Left colon (tissue), 2 donors: Measurements from ENCODE around the gene CNTN6. TPM values are rescaled to one million over a fixed set of nuclear protein-coding genes. Genes with fewer than 3 reads are reported as not detected.

Experiments
- ATAC-seq: fragments of 200-7000 bp; cut with Tn5 transposase; one replicate; pipeline ENCODE4 v1.9.1; 2020; ENCODE audit warnings: mild to moderate bottlenecking, moderate library complexity
- DNase-seq, 2 donors: peaks; one replicate each; pipeline ENCODE4 v3.0.0-alpha.2; 2020
- intact Hi-C, 2 donors: fragments of 100-400 bp; cut with DNase I in 1 of 2; cut with micrococcal nuclease in 1 of 2; formaldehyde crosslinking; loops; one replicate each; pipeline versions ENCODE4 v1.11.2 to v1.14.0; 2022; cut with DNase I, micrococcal nuclease
- total RNA-seq, 2 donors: library from RNA; stranded (reverse); fragmentation: NEBNext Ultra II Directional; extraction: Animal tissue kit (Norgen Biotek cat#: 25700); gene quantifications; one replicate each; pipeline ENCODE4 v1.2.1, GENCODE V29; 2021
- donor health status: DM: no; HTN: no; CAD: no.
- donor health status: DM: yes; HTN: yes; CAD: no.

CNTN6 gene
- total RNA-seq, 2 donors from 2014 or later, result 0.11 TPM; not detected in 1

DNA sequence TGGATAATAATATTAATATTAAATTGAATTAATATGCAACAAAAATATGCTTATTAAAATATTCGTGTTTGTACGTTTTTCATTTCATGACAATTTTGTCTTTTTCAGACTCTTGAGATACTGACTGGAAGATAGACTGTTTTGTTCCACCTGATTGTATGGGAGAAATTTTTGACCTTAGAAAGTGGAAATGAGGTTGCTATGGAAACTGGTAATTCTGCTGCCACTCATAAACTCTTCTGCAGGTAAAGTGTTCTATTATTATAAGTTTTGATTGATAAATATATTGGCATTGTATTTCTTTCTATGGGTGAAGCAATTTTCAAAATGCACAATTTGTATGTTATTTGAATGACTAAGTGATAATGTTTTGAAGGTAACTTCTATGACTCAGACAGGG, 55.0 kb downstream of the CNTN6 start:
- DNase-seq (no peak), ATAC-seq (no peak)
- intact Hi-C loops, result no loop called here

GRCh38 chr3:1164101-1164500, 71.3 kb downstream of the CNTN6 start:
- no peak for DNase-seq
- intact Hi-C loops, result no loop called here
- ATAC-seq, result no peak

DNA sequence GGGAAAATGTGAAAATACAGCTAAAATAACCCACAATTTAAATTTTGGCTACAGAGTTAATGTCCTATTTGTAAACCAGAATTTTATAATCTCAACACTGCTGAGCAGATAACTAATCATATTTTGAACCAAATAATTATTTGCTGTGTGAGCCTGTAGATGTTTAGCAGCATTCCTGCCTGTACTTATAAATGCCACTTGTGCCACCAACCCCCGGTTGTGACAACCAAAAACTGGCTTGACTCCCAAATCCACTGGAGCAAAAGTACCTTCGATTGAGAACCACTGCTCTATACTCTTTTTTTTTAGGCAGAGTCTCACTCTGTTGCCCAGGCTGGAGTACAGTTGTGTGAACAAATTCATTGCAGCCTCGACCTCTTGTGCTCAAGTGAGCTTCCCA, 78.5 kb downstream of the CNTN6 start:
- no peak for DNase-seq
- intact Hi-C loops, result no loop called here
- ATAC-seq, result no peak

DNA sequence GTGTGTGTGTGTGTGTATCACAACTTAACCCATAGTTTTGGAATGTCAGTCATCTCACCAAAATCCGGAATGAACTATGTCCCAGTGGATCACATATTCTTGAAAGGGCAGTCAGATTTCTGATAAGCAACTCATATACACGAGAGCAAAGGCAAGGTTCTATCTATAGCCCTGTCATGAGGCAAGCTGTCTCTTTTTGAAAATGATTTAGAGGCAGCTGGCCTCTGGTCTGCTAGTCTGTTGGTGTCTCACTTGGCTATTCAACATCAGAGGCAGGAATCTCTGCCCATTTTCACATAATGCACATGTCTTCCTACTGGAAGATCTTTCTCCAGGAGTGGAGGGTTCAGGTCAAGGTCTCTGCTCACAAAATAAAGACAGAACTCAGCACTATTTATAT, 79.8 kb downstream of the CNTN6 start:
- ATAC-seq (no peak), DNase-seq (no peak)
- intact Hi-C loops, result no loop called here

- no peak for DNase-seq
- intact Hi-C loops, result no loop called here
- ATAC-seq, result no peak
Measured at GRCh38 chr3:1179146-1179545, 86.3 kb downstream of the CNTN6 start.

DNA sequence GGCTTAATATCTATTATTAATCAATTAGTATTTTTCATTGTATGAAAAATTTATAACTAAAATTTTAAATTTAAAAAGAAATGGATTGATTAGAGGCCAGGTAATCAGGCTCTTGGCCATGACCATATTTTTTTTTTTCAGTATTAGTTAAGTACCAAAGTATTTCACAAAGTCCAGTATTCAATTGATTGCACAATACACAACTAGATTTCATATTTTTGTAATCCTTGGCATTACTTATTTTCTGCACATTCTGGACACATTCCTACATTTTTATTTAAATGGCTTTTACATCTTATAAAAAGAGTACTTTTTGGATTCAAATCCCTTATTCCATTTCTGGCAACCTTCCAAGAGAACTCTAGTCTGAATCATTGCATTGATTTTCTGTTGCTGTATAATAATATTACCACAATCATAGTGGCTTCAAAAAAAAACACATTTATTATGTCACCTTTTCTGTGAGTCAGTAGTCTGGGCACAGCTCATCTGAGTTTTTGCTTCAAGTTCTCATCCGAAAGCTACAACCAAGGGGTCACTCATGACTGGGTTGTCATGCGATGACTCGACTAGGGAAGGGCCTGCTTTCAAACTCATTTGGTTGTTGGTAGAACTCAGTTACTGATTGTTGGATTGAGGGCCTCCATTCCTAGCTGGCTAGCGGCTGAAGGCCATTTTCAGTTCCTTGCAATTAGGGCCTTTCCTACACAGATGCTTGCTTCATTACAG, 90.7 kb downstream of the CNTN6 start:
- ATAC-seq, result no peak

GRCh38 chr3:1190569-1190968, 97.7 kb downstream of the CNTN6 start:
- ATAC-seq, result no peak
- intact Hi-C loops, result no loop called here
- DNase-seq, result no peak

More for the DNA sequence above, 90.7 kb downstream of the CNTN6 start:
- no peak for DNase-seq
- intact Hi-C loops, result no loop called here

DNA sequence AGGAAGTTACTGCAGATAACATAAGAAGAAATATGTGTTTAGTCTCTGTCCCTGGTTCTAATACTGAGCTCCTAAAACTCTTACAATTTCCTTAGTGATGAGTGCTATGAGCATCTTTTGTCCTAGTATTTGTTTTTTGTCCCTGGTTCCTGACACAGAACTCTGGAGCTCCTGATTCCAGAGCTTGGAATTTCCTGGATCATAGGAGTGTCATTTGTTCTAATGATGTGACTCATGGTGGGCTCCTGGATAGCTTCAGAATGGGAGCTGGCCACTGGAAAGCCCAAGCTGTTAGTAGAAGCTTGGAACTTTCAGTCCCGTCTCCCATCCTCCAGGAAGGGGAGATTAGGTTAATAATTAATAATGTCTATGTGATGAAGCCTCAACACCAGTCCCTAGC, 98.2 kb downstream of the CNTN6 start:
- intact Hi-C loops, result no loop called here
- ATAC-seq (no peak), DNase-seq (no peak)

- intact Hi-C loops, result no loop called here
- ATAC-seq (no peak), DNase-seq (no peak)
Measured at GRCh38 chr3:1195947-1196346, 103.1 kb downstream of the CNTN6 start.

- DNase-seq, result no peak
- intact Hi-C loops, result no loop called here
- ATAC-seq, result no peak
Measured at GRCh38 chr3:1197051-1197450, 104.2 kb downstream of the CNTN6 start.

GRCh38 chr3:1200371-1200770, 107.5 kb downstream of the CNTN6 start:
- DNase-seq, result no peak
- intact Hi-C loops, result no loop called here
- ATAC-seq, result no peak

- intact Hi-C loops, result no loop called here
- no peak for ATAC-seq
- no peak for DNase-seq
Measured at GRCh38 chr3:1207904-1208303, 115.1 kb downstream of the CNTN6 start.

DNA sequence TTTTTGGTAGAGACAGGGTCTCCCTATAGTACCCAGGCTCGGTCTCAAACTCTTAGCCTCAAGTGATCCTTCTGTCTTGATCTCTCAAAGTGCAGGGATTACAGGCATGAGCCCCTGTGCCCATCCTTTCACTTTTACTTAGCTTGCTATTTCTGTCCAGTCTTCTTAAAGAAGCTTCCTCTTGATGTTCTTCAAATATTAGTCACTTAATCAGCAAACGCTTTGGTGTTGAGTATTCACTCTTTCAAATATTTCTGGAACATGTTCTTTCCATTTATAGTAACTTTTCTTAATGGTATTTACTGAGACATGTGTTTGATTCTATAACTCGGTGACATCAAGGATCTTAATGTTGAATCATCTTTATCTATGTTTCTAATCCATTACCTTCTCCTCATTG, 122.1 kb downstream of the CNTN6 start:
- ATAC-seq, result no peak
- DNase-seq, result no peak
- intact Hi-C loops, result no loop called here

DNA sequence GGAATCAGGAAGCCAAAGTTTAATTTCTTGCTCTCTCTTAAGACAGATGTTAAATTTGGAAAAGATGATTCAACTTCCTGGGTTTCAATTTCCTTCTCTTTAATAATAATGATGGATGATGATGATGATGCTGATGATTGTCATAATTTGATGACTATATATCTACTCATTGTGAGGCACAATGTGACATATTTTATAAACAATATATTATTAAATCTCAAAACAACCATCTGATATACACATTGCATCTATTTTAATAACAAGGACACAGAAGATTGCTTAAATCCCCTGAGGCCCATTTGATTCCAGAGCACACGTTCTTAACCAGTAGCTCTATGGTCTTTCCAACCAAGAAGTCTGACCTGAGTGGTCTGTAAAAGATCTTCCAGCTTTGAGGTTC, 124.0 kb downstream of the CNTN6 start:
- intact Hi-C loops, result no loop called here
- ATAC-seq, result no peak
- DNase-seq, result no peak

- intact Hi-C loops, result no loop called here
- DNase-seq, result no peak
- no peak for ATAC-seq
Measured at GRCh38 chr3:1227111-1227510, 134.3 kb downstream of the CNTN6 start.

DNA sequence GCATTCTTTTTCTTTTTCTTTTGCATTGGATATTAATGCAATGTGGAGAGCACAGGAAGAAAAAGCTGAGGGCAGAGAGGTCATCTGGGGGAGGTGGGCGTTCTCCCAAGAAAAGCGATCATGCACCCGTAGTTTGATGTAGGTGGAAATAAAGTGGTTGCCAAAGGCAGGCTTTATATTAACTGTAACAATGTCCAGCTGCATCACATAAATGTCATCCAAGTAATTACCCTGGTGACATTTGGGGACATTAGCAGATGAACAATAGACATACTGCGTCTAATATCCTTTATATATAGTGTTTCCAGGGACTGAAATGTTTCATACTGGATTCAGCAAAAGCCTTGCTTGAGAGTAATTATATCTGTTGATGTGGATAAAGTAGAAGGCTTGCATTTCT, 135.5 kb downstream of the CNTN6 start:
- no peak for DNase-seq
- intact Hi-C loops, result no loop called here
- ATAC-seq, result no peak

DNA sequence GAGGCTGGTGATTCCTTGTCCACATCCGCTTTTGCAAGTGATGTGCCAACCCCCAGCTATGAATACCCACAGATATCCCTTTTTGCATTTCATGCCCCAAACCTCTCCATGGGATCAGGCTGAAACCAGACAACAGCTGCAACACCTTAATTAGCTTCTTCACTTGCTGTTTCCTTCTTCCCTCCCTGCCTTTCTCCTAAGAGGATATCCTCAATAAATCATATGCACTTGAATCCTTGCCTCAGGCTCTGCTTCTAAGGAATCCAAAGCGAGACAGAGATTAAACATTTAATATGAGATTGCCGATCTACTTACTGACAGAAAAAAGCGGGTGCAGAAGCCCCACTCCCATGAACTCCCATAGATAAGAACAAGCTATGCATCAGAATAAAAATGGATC, 138.1 kb downstream of the CNTN6 start:
- intact Hi-C loops, result no loop called here
- ATAC-seq (no peak), DNase-seq (no peak)

- intact Hi-C loops, result no loop called here
- DNase-seq (no peak), ATAC-seq (no peak)
Measured at GRCh38 chr3:1232276-1232675, 139.5 kb downstream of the CNTN6 start.

GRCh38 chr3:1235526-1236120, 142.8 kb downstream of the CNTN6 start:
- DNase-seq (no peak), ATAC-seq (no peak)
- intact Hi-C loops, result no loop called here

DNA sequence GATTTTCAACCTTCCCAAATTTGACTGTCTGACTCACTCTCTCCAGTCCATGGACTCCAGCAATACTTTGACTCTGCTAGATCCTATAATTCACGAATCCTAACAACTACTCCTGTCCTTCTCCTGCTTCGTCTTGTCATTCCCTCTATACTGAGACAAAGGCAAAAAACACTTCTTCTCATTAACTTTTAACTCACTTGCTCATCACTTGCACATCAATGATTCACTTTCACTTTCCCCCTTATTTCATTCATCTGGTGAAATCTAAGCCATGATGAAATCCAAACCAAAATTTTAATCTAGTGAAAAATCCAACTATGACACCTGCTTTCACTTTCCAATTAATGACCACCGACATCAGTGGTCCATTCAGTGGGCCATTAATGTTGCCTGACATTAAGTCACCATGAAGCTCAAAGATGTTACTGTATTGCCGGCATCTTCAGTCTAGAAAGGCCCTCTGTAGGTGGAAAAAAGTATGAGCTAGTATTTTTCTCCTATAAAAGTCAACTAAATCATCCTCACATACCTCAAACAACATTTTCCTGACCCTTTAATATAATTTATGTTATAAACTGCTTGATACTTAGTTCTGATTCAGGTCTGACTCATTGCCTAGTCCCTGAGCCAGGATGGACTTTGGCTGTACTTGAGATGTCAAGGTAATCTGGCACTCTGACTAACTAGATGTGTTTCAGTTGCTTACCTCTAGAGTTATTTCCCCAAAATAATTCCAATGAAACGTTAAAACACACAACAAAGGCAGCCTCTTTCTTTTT, 158.6 kb downstream of the CNTN6 start:
- no peak for ATAC-seq
- no peak for DNase-seq
- intact Hi-C loops, result no loop called here
